T follicular helper cell (primary cell): Measurements from ENCODE around the gene MED6.

Experiments
- DNase-seq: peaks from one replicate; pipeline ENCODE4 v3.0.0-alpha.2; 2020; ENCODE audit warnings: low read depth

Gene MED6

DNA sequence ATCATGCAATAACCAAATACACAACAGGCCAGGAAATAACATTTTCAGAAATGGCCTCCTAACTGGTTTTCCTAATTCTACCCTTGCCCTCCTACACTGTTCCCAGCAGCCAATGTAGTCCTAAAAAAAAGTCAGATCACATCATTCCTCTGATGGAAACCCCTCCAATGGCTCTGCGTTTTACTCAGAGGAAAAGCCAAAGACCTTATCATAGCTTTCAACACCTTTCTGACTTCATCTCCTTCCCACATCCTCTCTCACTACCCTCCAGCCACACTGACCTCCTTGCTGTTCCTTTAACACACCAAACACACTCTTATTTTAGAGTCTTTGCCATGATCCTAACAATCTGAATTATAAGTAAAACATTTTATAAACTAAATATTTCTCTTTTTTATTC, 1.1 kb downstream of the MED6 start:
- DNase-seq, result no peak

DNA sequence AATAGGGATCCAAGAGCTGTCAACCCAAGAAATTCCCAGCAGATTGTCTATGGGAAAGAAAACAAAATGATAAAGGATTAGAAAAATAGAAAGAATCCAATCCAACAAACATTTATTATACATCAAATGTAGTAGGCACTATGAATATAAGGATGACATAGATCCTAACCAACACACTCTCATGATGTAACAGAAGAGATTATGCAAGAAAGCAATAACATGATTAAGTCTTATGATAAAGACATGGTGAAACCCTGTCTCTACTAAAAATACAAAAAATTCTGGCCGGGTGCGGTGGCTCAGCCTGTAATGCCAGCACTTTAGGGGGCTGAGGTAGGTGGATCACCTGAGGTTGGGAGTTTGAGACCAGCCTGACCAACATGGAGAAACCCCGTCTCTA, 2.7 kb downstream of the MED6 start:
- DNase-seq, result no peak

DNA sequence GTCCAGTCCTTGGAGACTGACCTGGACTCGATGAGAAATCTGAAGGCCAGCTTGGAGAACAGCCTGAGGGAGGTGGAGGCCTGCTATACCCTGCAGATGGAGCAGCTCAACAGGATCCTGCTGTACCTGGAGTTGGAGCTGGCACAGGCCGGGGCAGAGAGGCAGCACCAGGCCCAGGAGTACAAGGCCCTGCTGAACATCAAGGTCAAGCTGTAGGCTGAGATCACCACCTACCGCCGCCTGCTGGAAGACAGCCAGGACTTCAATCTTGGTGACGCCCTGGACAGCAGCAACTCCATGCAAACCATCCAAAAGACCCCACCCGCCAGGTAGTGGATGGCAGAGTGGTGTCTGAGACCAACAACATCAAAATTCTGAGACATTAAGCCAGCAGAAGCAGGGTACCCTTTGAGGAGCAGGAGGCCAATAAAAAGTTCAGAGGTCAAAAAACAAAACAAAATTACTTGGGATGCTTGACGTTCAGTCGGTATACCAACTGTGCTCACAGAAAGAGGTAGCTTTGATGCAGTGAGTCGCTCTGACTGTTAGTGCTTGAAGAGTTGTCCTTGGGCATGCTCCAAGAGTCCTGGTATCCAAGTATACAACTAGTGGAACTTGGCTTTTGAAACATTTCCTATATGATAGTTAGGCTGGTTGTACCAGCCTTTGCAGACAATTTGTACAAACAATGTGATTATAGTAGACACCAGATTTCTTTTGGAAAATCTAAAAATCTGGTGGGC, 4.8 kb downstream of the MED6 start:
- DNase-seq, result no peak

DNA sequence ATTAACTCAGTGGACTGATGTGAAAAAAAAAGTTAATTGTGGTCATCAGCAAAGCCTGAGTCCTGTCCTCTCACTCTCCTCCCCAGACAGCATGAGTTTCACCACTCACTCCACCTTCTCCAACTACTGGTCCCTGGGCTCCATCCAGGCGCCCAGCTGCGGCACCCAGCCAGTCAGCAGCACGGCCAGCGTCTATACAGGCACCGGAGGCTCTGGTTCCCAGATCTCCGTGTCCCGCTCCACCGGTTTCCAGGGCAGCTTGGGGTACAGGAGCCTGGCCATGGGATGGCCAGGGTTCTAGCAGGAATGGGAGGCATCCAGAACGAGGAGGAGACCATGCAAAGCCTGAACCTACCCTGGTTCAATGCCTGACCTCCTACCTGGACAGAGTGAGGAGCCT, 6.0 kb downstream of the MED6 start:
- no peak for DNase-seq

- DNase-seq, result no peak
These were observed 15.2 kb downstream of the MED6 start for GRCh38 chr14:70585231-70585630.

DNA sequence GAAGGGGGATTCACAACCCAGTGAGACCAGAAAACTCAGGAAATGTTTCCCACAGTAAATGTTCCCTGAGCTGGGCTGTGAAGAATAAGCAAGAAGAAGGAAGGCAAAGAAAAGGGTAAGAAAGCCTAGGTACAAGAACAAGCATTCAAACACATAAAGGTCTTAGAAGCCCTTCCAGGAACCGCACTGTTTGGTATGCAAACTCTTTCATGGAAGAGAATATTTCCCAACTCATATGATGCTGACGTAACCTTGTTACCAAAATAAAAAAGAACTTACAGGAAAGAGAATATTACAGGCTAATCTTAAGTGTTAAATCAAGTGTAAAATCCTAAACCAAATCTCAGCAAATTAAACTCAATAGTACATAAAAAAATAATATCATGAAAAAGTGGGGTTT, 23.6 kb downstream of the MED6 start:
- no peak for DNase-seq

- DNase-seq, result no peak
These were observed 27.4 kb downstream of the MED6 start for GRCh38 chr14:70573050-70573449.

- DNase-seq, result no peak
These were observed 29.3 kb downstream of the MED6 start for GRCh38 chr14:70571139-70571538.

DNA sequence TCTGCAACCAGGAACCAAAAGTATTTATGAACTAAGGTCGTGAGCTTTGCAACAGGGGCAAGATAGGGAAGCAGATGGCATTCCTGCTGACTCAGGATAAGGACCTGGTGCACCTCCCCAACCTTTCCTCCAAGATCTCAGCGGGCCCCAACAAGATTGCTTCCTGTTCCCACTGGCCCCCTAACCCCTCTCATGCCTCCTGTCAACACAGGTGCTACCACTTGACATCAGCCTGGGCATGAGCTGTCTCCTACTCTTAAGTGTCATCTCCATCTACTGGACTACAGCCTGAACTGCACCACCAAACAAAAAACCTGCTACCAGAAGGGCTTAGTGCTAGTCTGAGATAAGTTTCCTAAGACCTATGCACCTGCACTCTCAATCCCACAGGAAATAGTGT, 32.7 kb downstream of the MED6 start:
- no peak for DNase-seq

GRCh38 chr14:70563869-70564268, 36.6 kb downstream of the MED6 start:
- no peak for DNase-seq

DNA sequence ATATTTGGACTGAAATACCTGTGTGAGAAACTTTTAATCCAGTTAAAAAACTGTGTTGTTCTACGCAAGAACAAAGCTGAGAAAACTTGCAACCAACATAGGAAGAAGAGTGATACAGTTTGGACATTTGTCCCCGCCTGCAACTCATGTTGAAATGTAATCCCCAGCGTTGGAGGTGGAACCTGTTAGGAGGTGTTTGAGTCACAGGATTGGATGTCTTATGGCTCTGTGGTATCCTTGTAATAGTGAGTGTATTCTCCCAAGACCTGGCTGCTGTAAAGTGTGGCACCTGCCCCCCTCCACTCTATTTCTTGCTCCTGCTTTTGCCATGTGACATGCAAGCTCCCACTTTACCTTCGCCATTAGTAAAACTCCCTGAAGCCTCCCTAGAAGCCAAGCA, 37.0 kb downstream of the MED6 start:
- no peak for DNase-seq

DNA sequence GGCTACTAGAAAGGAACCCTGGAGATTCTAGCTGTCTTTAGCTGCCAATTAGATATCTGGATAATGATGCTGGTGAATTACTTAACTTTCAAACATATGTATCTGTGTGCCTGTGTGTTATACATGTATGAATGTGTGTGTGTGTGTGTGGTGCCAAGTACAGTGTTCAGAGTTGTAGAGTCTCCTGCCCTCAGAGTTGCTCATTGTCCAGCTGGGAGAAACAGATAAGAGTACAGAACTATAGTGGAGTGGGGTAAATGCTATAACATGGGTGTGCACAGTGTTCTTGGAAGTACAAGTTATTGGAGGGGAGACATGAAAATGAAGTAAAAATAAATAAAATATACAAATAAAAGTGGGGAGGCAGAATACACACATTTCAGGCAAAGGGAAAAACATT, 42.1 kb downstream of the MED6 start:
- DNase-seq, result no peak

DNA sequence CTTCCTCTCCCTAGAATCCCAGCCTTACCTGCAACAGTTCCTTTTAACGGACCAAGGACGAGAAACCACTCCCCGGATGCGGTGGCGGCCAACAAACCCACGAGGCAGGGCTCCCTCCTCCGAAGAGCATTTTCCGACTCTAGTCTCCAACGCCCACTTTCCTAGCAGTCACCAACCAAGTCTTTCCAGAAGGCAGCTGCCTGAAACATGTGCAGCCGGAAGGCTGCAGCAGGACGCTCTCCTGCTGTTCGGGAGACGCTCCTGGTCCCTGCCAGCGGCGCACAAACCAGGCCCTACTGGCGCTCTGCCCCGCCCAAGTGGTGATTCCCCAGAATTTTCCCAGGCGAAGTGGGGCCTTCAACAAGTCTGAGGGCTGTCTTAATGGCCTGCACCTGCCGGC, 44.6 kb downstream of the MED6 start:
- DNase-seq, result no peak

GRCh38 chr14:70538087-70538486, 62.4 kb downstream of the MED6 start:
- no peak for DNase-seq

GRCh38 chr14:70536830-70537229, 63.6 kb downstream of the MED6 start:
- DNase-seq, result no peak

DNA sequence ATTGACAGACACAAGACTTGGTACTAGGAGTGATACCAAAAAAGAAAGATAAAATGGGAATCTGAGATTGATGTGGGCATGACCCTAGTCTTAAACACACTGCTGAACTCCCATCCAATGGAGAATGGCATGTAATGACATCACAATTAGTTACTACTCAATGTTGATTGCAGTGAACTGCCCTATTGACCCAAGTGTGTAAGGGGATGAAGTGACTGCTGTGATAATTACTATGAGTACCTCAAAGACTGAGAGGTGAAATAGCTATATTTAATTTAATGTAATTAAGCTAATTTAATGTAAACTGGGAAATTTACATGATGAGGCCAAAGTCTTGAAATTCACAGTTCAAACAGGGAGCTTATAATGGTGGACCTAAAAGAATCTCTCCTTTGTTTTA, 65.6 kb downstream of the MED6 start, which contains the start of gene ADAM20:
ADAM20 (minus strand) TSS at position 101 of the 400 bp plus-strand sequence. CDS start 10,247 bp downstream, outside the sequence.
- no peak for DNase-seq
